WTC11 (cell line): ENCODE measurements around the gene MFSD12. TPM values are rescaled to one million over a fixed set of nuclear protein-coding genes. Genes with fewer than 3 reads are reported as not detected.

Source experiments
- ATAC-seq: fragments of 200-7000 bp; cut with Tn5 transposase; 2 replicates; pipeline ENCODE4 v1.10.0; 2021; ENCODE audit warnings: mild to moderate bottlenecking, moderate library complexity
- CTCF ChIA-PET: fragments of 300-600 bp; sonication (Branson Sonifier 250); formaldehyde crosslinking; loops from one replicate; lab custom pipeline; 2021; ENCODE audit warnings: antibody characterized with exemption; lab: Charles Lee
- POLR2A ChIA-PET: fragments of 350-600 bp; sonication (Branson Sonifier 250); formaldehyde crosslinking; loops from one replicate; lab custom pipeline; 2021; ENCODE audit warnings: antibody characterized with exemption; lab: Charles Lee
- DNase-seq: peaks from one replicate; pipeline ENCODE4 v3.0.0; 2021; ENCODE audit warnings: low spot score
- H3K27ac Mint-ChIP-seq: 2 replicates; pipeline ENCODE4 v1.8.0; 2021; ENCODE audit warnings: mixed read lengths
- H3K27me3 Mint-ChIP-seq: 2 replicates; pipeline ENCODE4 v1.8.0; 2021; ENCODE audit warnings: low read depth, mild to moderate bottlenecking, moderate library complexity, mixed read lengths
- H3K36me3 Mint-ChIP-seq: 2 replicates; pipeline ENCODE4 v1.8.0; 2021; ENCODE audit warnings: mixed read lengths
- H3K4me1 Mint-ChIP-seq: 2 replicates; pipeline ENCODE4 v1.8.0; 2022; ENCODE audit warnings: mixed read lengths
- H3K4me3 Mint-ChIP-seq: 2 replicates; pipeline ENCODE4 v1.8.0; 2021; ENCODE audit warnings: mild to moderate bottlenecking, moderate library complexity, mixed read lengths
- H3K9me3 Mint-ChIP-seq: 2 replicates; pipeline ENCODE4 v1.8.0; 2021; ENCODE audit warnings: mixed read lengths
- CREB1 ChIP-seq: sonication (generic); formaldehyde crosslinking; IDR thresholded peaks from 2 replicates; pipeline ENCODE4 v1.8.0; 2023; ENCODE audit warnings: mild to moderate bottlenecking, missing genetic modification reagents
- GABPB1 ChIP-seq: sonication (generic); formaldehyde crosslinking; IDR thresholded peaks from 2 replicates; pipeline ENCODE4 v1.8.1; 2023; ENCODE audit warnings: mild to moderate bottlenecking, missing genetic modification reagents
- GTF2I ChIP-seq: fragments of 250-450 bp; sonication (Bioruptor Pico); conservative IDR thresholded peaks from 2 replicates; pipeline ENCODE4 v1.4.0; 2021; ENCODE audit warnings: mild to moderate bottlenecking
- IRF2 ChIP-seq: sonication (generic); formaldehyde crosslinking; IDR thresholded peaks from 2 replicates; pipeline ENCODE4 v1.8.0; 2022; ENCODE audit warnings: low read depth, missing genetic modification reagents, borderline replicate concordance
- SMAD3 ChIP-seq: sonication (generic); formaldehyde crosslinking; IDR thresholded peaks from 2 replicates; pipeline ENCODE4 v1.8.0; 2022; ENCODE audit warnings: missing genetic modification reagents, mild to moderate bottlenecking, borderline replicate concordance
- STAT6 ChIP-seq: sonication (generic); formaldehyde crosslinking; conservative IDR thresholded peaks from 2 replicates; pipeline ENCODE4 v1.8.1; 2023; ENCODE audit warnings: mild to moderate bottlenecking, low read depth, missing genetic modification reagents, moderate library complexity
- TCF7 ChIP-seq: sonication (generic); formaldehyde crosslinking; IDR thresholded peaks from 2 replicates; pipeline ENCODE4 v1.8.0; 2022; ENCODE audit warnings: mild to moderate bottlenecking, low read depth, missing genetic modification reagents, moderate library complexity
- TP53 ChIP-seq: sonication (generic); formaldehyde crosslinking; IDR thresholded peaks from 2 replicates; pipeline ENCODE4 v1.8.1; 2023; ENCODE audit warnings: mild to moderate bottlenecking, missing genetic modification reagents
- ZNF671 ChIP-seq: fragments of 250-450 bp; sonication (Bioruptor Pico); IDR thresholded peaks from 2 replicates; pipeline ENCODE4 v1.8.0; 2021; ENCODE audit warnings: mild to moderate bottlenecking
- total RNA-seq: library from RNA; stranded (reverse); gene quantifications from 3 replicates; pipeline ENCODE4 v1.2.3, GENCODE V29; 2021
- TF ChIP-seq, protein P1 (sequence below): sonication (generic); formaldehyde crosslinking; IDR thresholded peaks from 2 replicates; pipeline ENCODE4 v1.8.1; 2022; ENCODE audit warnings: mild to moderate bottlenecking, moderate library complexity, missing genetic modification reagents
- TF ChIP-seq, protein P2 (sequence below): sonication (generic); formaldehyde crosslinking; IDR thresholded peaks from 2 replicates; pipeline ENCODE4 v1.8.0; 2022; ENCODE audit warnings: missing genetic modification reagents
- TF ChIP-seq, protein P3 (sequence below): fragments of 250-450 bp; sonication (Bioruptor Pico); conservative IDR thresholded peaks from 2 replicates; pipeline ENCODE4 v1.9.0; 2021; ENCODE audit warnings: mild to moderate bottlenecking

Gene MFSD12
- total RNA-seq, 1 experiment from 2014 or later, result 59.9 TPM

- ChIA-PET POLR2A (interaction anchor here (0.6 kb wide), 1 partner anchor 25 kb away, joined by 3 read pairs; no protein-coding TSS in a partner anchor), CTCF (interaction anchor here (0.6 to 1.1 kb wide), 3 partner anchors 27 to 298 kb away, joined by 3 read pairs; no protein-coding TSS in a partner anchor)
- peaks cover 10% of the 10 kb centered on the region for H3K4me1 Mint-ChIP-seq
- H3K4me3 Mint-ChIP-seq, result no peak overlapping the region
- H3K27ac Mint-ChIP-seq, result no peak overlapping the region
- DNase-seq, result no peak
- no peaks in the 10 kb centered on the region for H3K9me3 Mint-ChIP-seq
- TF ChIP-seq SMAD3 (no peak), STAT6 (CRISPR knock-in tag) (no peak), IRF2 (CRISPR knock-in tag) (no peak), CREB1 (CRISPR knock-in tag) (no peak), GTF2I (CRISPR knock-in tag) (no peak), ZNF671 (CRISPR knock-in tag) (no peak), TCF7 (CRISPR knock-in tag) (no peak), TP53 (CRISPR knock-in tag) (no peak)
- TF ChIP-seq, protein P1, sequence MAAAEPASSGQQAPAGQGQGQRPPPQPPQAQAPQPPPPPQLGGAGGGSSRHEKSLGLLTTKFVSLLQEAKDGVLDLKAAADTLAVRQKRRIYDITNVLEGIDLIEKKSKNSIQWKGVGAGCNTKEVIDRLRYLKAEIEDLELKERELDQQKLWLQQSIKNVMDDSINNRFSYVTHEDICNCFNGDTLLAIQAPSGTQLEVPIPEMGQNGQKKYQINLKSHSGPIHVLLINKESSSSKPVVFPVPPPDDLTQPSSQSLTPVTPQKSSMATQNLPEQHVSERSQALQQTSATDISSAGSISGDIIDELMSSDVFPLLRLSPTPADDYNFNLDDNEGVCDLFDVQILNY (CRISPR knock-in tag), result no peak
- TF ChIP-seq, protein P2, sequence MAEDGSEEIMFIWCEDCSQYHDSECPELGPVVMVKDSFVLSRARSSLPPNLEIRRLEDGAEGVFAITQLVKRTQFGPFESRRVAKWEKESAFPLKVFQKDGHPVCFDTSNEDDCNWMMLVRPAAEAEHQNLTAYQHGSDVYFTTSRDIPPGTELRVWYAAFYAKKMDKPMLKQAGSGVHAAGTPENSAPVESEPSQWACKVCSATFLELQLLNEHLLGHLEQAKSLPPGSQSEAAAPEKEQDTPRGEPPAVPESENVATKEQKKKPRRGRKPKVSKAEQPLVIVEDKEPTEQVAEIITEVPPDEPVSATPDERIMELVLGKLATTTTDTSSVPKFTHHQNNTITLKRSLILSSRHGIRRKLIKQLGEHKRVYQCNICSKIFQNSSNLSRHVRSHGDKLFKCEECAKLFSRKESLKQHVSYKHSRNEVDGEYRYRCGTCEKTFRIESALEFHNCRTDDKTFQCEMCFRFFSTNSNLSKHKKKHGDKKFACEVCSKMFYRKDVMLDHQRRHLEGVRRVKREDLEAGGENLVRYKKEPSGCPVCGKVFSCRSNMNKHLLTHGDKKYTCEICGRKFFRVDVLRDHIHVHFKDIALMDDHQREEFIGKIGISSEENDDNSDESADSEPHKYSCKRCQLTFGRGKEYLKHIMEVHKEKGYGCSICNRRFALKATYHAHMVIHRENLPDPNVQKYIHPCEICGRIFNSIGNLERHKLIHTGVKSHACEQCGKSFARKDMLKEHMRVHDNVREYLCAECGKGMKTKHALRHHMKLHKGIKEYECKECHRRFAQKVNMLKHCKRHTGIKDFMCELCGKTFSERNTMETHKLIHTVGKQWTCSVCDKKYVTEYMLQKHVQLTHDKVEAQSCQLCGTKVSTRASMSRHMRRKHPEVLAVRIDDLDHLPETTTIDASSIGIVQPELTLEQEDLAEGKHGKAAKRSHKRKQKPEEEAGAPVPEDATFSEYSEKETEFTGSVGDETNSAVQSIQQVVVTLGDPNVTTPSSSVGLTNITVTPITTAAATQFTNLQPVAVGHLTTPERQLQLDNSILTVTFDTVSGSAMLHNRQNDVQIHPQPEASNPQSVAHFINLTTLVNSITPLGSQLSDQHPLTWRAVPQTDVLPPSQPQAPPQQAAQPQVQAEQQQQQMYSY, result no peak
- H3K36me3 Mint-ChIP-seq, result no peaks in the 10 kb centered on the region
- no peaks in the 10 kb centered on the region for H3K27me3 Mint-ChIP-seq
- ATAC-seq, result no peak
Observed at GRCh38 chr19:3603121-3603811, 45.9 kb upstream of the MFSD12 start.

DNA sequence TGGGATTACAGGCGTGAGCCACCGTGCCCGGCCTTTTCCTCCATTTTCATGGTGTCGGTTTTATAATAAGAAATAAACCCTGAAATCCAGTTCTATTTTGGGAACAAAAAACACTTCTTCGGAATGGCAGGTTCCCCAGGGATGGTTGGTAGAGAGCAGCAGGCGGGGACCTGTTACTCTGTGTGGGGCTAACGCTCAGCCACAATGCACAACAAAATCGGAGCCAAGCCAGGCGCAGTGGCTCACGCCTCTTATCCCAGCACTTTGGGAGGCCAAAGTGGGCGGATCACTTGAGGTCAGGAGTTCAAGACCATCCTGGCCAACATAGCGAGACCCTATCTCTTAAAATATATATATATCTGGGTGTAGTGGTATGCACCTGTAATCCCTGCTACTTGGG, 43.6 kb upstream of the MFSD12 start:
- Mint-ChIP-seq H3K27me3 (no peaks in the 10 kb centered on the region), H3K4me1 (no peaks in the 10 kb centered on the region), H3K9me3 (no peaks in the 10 kb centered on the region), H3K36me3 (no peaks in the 10 kb centered on the region), H3K4me3 (no peak overlapping the region), H3K27ac (no peak overlapping the region)
- ChIA-PET POLR2A (no interaction called here), CTCF (interaction anchor here (2.5 kb wide), 1 partner anchor 15 kb away, joined by 16 read pairs; the partner anchor contains the start of gene GIPC3)
- DNase-seq (no peak), ATAC-seq (no peak)
- TF ChIP-seq, protein P3, sequence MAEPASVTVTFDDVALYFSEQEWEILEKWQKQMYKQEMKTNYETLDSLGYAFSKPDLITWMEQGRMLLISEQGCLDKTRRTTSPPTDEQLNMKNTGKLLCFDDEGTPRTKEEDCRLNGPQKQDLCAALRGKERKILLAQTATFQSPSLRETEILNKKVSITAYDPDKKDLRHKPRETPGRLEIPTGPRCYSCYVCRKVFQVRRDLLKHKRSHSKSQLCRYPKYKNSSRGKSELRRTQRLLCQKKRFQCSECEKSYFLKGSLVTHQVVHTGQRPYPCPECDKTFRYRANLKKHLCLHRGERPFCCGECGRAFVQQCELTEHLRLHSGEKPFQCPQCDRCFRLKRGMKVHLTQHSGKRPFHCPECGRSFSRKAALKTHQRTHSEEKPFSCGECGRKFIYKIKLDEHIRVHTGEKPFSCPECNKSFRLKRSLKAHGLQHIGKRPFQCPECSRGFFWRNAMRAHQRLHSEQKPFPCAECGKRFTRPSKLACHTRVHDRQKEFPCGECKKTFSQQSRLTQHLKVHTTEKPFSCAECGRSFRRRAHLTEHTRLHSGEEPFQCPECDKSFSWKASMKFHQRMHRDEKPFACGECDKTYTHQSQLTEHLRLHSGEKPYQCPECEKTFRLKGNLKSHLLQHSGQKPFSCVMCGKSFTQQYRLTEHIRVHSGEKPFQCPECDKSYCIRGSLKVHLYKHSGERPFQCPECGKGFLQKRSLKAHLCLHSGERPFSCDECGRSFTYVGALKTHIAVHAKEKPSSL, result no peak
- TF ChIP-seq GABPB1, result no peak
